Measurements from ENCODE around the gene COL18A1. TPM values are rescaled to one million over a fixed set of nuclear protein-coding genes. Genes with fewer than 3 reads are reported as not detected.

The COL18A1 gene
- total and polyA plus RNA-seq, 2 of the 8 experiments (the other 6 are each of a cell fraction or from before 2014, with no cell fraction given): 145 to 201 TPM

DNA sequence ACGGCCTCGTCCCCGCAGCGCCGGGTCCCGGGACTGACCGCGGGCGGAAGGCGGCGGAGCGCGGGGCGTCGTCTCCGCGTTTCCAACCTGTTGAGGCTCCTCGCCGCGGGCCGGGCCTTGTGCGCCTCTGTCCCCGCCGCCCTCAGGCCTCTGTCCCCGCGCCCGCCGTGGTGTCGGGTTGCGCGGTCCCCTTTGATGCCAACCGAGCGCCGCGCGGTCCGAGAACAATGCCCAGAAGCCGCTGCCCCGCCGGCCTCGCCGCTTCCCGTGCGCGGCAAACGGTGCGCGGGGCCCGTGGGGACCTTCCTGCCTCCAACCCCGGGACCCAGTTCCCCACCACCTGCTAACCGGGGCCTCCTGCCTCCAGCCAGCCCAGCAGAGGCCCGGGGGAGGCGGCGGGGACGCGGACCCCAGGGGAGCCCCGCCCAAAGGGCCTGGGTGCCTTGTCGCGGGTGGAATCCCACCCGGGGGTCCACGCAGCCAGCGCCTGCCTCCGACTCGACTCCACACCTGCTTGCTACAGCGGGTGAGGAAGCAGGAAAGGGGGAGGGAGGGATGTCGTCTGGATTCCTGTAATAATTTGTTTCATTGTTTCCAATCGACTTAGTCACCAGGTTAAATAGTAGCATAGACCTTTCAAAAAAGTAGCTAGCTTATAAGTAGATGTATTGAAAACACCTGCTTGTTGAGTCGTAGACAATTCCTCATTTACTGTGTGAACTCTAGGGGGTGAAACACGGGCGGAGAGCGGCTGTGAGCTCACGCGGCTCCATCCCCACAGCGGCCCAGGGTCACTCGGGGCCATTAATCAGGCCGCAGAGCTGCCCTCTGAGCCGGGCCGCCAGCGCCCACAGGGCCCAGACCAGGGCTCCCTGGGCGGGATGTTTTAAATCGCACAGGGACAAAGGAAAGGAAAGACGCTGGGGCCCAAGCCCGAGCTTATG, 1.1 kb downstream of the COL18A1 start:
- H2AFZ ChIP-seq (ENCODE audit: low read length): no peak overlapping the region
- no peak overlapping the region; the same call in 1 of the 2 replicates for H2BK15ac ChIP-seq (ENCODE audit: low read length)
- peaks cover 16% of the 10 kb centered on the region for H3K79me1 ChIP-seq (ENCODE audit: low read depth, low read length)
- DNase-seq (ENCODE audit: low read depth in 1 of 2, low spot score in 2 of 2): no peak
- 1% methylated on average over 55 of the region's 83 CpGs; no CpG with 5 or more reads in 1 of the 2 experiments for WGBS, 2 experiments (ENCODE audit: extremely low coverage in 1 of 2, insufficient coverage in 1 of 2, insufficient read length in 1 of 2, insufficient replicate concordance in 2 of 2, low coverage in 1 of 2, low lambda C conversion rate in 2 of 2, missing lambda C conversion rate in 1 of 2)
- H2BK5ac ChIP-seq (ENCODE audit: low read depth, low read length): peak overlapping the region; percentile 5; the same call in 1 of the 2 replicates
- ChIA-PET CTCF (ENCODE audit: partially characterized antibody) (interaction anchor here (0.9 to 4.5 kb wide), 17 partner anchors 12 to 269 kb away, joined by 3 to 32 read pairs (median 5); no protein-coding TSS in a partner anchor), POLR2A (ENCODE audit: partially characterized antibody) (interaction anchor here (0.8 to 3.3 kb wide), 23 partner anchors 9 to 120 kb away, joined by 3 to 15 read pairs (median 5); no protein-coding TSS in a partner anchor)
- H3K18ac ChIP-seq (ENCODE audit: extremely low read depth, low read length): peak overlapping the region; percentile 90
- peak overlapping the region; percentile 66 to 77 (median 71) for H3K4me3 ChIP-seq (ENCODE audit: extremely low read depth in 1 of 4, insufficient read depth in 2 of 4, low read depth in 3 of 4, low read length in 4 of 4)
- peak overlapping the region; percentile 44; the same call in 1 of the 2 replicates for H3K27ac ChIP-seq (ENCODE audit: low read depth, low read length)
- peaks cover 0 to 4% of the 10 kb centered on the region in 2 experiments; a peak in 1 of 4 replicates for H3K9me3 ChIP-seq (ENCODE audit: insufficient read depth in 2 of 2, low read depth in 1 of 2, low read length in 1 of 2)
- no peak overlapping the region for H2BK12ac ChIP-seq (ENCODE audit: low read depth, low read length)
- H2AK5ac ChIP-seq (ENCODE audit: low read depth, low read length): no peak overlapping the region; the same call in 1 of the 2 replicates
- H3K9ac ChIP-seq (replicated peaks in 1 of 4; ENCODE audit: extremely low read depth in 1 of 4, low read depth in 3 of 4, low read length in 3 of 4): peak overlapping the region; percentile 54 to 86 (median 66); a peak in 6 of 7 replicates
- H3K36me3 ChIP-seq (ENCODE audit: control insufficient read depth in 2 of 4, insufficient read depth in 4 of 4, low read length in 3 of 4): no peaks in the 10 kb centered on the region; a peak in 1 of 8 replicates
- H2BK20ac ChIP-seq (ENCODE audit: low read length): no peak overlapping the region
- peaks cover 13 to 51% (median 38%) of the 10 kb centered on the region in 4 experiments for H3K4me1 ChIP-seq (replicated peaks in 1 of 4; ENCODE audit: control insufficient read depth in 3 of 4, insufficient read depth in 4 of 4, low read length in 3 of 4)
- peak overlapping the region; percentile 72 for H3K56ac ChIP-seq (replicated peaks; ENCODE audit: insufficient read length, low read depth, low read length)
- H2BK120ac ChIP-seq (replicated peaks; ENCODE audit: low read depth, low read length): no peak overlapping the region
- H4K91ac ChIP-seq (replicated peaks; ENCODE audit: insufficient read length, low read length): peak overlapping the region; percentile 94
- no peak for FAIRE-seq
- H3K79me2 ChIP-seq (ENCODE audit: control insufficient read depth in 1 of 2, insufficient read depth in 2 of 2, low read length in 2 of 2): peaks cover 21 to 51% of the 10 kb centered on the region in 2 experiments; a peak in 3 of 4 replicates
- H3K23ac ChIP-seq (ENCODE audit: insufficient read length): no peak overlapping the region
- no peak overlapping the region for H3K14ac ChIP-seq (ENCODE audit: insufficient read length)
- H3K4ac ChIP-seq (replicated peaks; ENCODE audit: insufficient read length, low read depth, low read length): peak overlapping the region; percentile 95
- H4K5ac ChIP-seq (ENCODE audit: insufficient read length, low read depth, low read length): no peak overlapping the region
- H3K4me2 ChIP-seq (ENCODE audit: insufficient read depth in 1 of 2, low read depth in 2 of 2, low read length in 2 of 2): peak overlapping the region; percentile 75 to 85
- peaks cover 22 to 31% of the 10 kb centered on the region in 2 experiments for H4K20me1 ChIP-seq (replicated peaks in 1 of 2; ENCODE audit: control insufficient read depth in 1 of 2, insufficient read depth in 2 of 2, low read length in 2 of 2)
- H3K27me3 ChIP-seq (replicated peaks in 1 of 4; ENCODE audit: control insufficient read depth in 3 of 4, extremely low read depth in 1 of 4, insufficient read depth in 3 of 4, low read length in 3 of 4): peaks cover 0 to 4% (median 0%) of the 10 kb centered on the region in 4 experiments; a peak in 4 of 7 replicates
- H4K8ac ChIP-seq (ENCODE audit: extremely low read depth, insufficient read depth, low read length): peak overlapping the region; percentile 87
- H3K23me2 ChIP-seq (ENCODE audit: low read depth, low read length): peaks cover 6% of the 10 kb centered on the region
- TF ChIP-seq TAF1 (IDR thresholded peaks at IDR 0.05; ENCODE audit: low read depth, low read length) (peak; percentile 33; the same call in 1 of the 2 replicates), TBP (IDR thresholded peaks at IDR 0.05; ENCODE audit: low read depth, low read length) (peak; percentile 32; the same call in 1 of the 2 replicates), TAF7 (optimal IDR thresholded peaks at IDR 0.05; ENCODE audit: borderline replicate concordance, low read depth, low read length) (peak; percentile 43)
- TF ChIP-seq, protein P1, sequence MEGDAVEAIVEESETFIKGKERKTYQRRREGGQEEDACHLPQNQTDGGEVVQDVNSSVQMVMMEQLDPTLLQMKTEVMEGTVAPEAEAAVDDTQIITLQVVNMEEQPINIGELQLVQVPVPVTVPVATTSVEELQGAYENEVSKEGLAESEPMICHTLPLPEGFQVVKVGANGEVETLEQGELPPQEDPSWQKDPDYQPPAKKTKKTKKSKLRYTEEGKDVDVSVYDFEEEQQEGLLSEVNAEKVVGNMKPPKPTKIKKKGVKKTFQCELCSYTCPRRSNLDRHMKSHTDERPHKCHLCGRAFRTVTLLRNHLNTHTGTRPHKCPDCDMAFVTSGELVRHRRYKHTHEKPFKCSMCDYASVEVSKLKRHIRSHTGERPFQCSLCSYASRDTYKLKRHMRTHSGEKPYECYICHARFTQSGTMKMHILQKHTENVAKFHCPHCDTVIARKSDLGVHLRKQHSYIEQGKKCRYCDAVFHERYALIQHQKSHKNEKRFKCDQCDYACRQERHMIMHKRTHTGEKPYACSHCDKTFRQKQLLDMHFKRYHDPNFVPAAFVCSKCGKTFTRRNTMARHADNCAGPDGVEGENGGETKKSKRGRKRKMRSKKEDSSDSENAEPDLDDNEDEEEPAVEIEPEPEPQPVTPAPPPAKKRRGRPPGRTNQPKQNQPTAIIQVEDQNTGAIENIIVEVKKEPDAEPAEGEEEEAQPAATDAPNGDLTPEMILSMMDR (IDR thresholded peaks at IDR 0.05; ENCODE audit: control extremely low read depth in 1 of 3, insufficient read depth in 1 of 3, low read depth in 1 of 3, low read length in 3 of 3): no peak
- TF ChIP-seq, protein P2, sequence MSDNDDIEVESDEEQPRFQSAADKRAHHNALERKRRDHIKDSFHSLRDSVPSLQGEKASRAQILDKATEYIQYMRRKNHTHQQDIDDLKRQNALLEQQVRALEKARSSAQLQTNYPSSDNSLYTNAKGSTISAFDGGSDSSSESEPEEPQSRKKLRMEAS (IDR thresholded peaks at IDR 0.05): peak; percentile 56
- TF ChIP-seq, protein P3, sequence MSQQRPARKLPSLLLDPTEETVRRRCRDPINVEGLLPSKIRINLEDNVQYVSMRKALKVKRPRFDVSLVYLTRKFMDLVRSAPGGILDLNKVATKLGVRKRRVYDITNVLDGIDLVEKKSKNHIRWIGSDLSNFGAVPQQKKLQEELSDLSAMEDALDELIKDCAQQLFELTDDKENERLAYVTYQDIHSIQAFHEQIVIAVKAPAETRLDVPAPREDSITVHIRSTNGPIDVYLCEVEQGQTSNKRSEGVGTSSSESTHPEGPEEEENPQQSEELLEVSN (IDR thresholded peaks at IDR 0.05): peak; percentile 36; the same call in 1 of the 2 replicates

Data from H1 (cell line).